OCI-LY3 (cell line): ENCODE measurements around the gene C11orf54.

Source experiments
- EZH2phosphoT487 ChIP-seq: fragments of 200-600 bp; shearing (Covaris generic); IDR thresholded peaks from 2 replicates; pipeline ENCODE4 v1.6.1; 2018; ENCODE audit warnings: antibody characterized with exemption, mixed run types, low read depth
- TF ChIP-seq, protein P1 (sequence below): fragments of 200-600, 300-600 bp; sonication (generic); IDR thresholded peaks from 2 replicates; pipeline ENCODE4 v1.5.1; 2014; ENCODE audit warnings: antibody characterized with exemption, low read length, low read depth

DNA sequence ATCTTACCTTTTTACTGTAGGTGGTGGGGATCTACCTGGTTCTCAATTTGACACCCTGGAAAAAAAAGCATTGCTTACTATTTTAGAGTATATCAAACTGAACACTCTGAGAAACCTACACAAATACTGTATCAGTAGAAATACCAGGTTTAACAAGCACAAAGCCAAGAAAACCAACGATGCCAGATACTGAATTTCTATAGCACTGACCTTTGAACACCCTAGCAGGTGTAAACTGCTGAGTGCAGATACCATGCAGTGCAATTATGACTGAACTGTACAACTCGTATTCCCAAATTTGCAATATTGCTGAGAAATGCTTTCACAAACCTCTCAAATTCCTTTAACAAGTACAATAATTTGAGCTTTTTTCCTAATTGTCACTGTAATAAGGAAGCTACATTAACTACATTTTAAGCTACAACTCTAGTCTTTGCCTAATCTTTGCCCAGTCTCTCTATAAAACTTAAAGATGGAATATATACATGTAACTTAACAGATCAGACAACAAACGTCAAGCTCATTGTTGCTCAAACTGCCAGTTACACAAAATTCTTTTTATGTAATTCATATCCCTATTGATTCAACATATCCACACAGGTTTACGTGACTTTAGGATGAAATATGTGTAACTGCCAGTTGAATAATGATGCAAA lies 9.1 kb upstream of the C11orf54 start:
- TF ChIP-seq, protein P1, sequence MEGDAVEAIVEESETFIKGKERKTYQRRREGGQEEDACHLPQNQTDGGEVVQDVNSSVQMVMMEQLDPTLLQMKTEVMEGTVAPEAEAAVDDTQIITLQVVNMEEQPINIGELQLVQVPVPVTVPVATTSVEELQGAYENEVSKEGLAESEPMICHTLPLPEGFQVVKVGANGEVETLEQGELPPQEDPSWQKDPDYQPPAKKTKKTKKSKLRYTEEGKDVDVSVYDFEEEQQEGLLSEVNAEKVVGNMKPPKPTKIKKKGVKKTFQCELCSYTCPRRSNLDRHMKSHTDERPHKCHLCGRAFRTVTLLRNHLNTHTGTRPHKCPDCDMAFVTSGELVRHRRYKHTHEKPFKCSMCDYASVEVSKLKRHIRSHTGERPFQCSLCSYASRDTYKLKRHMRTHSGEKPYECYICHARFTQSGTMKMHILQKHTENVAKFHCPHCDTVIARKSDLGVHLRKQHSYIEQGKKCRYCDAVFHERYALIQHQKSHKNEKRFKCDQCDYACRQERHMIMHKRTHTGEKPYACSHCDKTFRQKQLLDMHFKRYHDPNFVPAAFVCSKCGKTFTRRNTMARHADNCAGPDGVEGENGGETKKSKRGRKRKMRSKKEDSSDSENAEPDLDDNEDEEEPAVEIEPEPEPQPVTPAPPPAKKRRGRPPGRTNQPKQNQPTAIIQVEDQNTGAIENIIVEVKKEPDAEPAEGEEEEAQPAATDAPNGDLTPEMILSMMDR: no peak
- no peak for TF ChIP-seq EZH2phosphoT487
